ENCODE results near the gene RNF207. TPM values are rescaled to one million over a fixed set of nuclear protein-coding genes. Genes with fewer than 3 reads are reported as not detected.

RNF207 gene
- total and polyA plus RNA-seq, 2 donors (not counting 3 experiments of a cell fraction or from before 2014, with no cell fraction given) = 3.2 to 8.2 TPM

DNA sequence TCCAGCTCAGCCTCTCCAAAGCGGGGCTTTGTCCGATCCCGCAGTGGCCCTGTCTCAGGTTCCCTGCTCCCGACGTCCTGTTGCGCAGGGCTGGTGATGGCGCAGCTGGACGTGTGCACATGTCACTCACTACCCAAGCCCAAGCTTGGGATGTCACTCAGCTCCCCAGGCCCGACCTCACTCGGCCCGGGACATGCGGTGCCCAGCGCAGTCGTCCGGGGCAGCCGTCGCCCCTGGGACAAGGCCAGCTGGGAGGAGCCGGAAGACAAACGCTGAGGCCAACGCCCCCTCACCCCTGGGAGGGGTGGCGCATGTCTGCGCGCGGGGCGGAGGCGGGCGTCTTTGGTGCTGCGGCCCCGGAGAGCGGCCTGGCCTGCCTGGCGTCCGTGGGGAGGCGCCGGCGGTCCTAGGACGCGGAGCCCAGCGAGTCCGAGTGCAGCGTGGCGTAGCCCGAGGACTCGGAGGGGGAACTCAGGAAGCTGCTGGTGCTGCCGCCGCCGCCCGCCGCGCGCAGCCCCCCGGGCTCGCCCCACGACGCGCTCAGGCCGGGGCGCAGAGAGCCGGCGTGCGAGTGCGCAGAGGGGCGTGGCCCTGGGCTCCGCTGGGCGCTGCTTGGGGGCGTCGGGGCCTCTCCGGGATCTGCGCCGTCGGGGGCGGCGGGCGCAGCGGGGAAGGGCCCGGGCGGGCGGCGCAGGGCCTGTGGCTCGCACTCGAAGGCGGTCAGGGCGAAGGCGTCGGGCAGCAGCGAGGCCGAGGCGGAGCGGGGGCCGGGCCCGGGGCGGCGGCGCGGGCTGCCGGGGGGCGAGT, 43.2 kb downstream of the RNF207 start:
- Histone ChIP-seq H3K9me3 (replicated peaks; ENCODE audit: control insufficient read depth, insufficient read depth, low read length) (no peaks in the 10 kb centered on the region), H3K4me2 (ENCODE audit: insufficient read depth, low read length) (no peak overlapping the region), H3K27me3 (ENCODE audit: control insufficient read depth in 2 of 2, insufficient read depth in 2 of 2, low read length in 2 of 2) (peaks cover 9 to 17% of the 10 kb centered on the region in 2 experiments), H3K4me1 (ENCODE audit: control insufficient read depth, extremely low read depth, insufficient read depth, low read length) (peaks cover 5% of the 10 kb centered on the region), H3K9me1 (replicated peaks; ENCODE audit: control insufficient read depth, extremely low read depth, insufficient read depth, low read length) (no peaks in the 10 kb centered on the region), H3K36me3 (ENCODE audit: control insufficient read depth in 2 of 2, extremely low read depth in 1 of 2, insufficient read depth in 2 of 2, low read length in 2 of 2) (no peaks in the 10 kb centered on the region), H3K9ac (replicated peaks; ENCODE audit: extremely low read depth, insufficient read depth, low read length) (no peak overlapping the region), H3K4me3 (replicated peaks in 1 of 3; ENCODE audit: insufficient read depth in 1 of 3, low read depth in 1 of 3, low read length in 3 of 3) (no peak overlapping the region), H3K79me2 (ENCODE audit: control insufficient read depth, insufficient read depth, low read length) (no peaks in the 10 kb centered on the region), H4K20me1 (replicated peaks; ENCODE audit: control insufficient read depth, extremely low read depth, insufficient read depth, low read length) (no peaks in the 10 kb centered on the region), H2AFZ (ENCODE audit: low read depth, low read length) (no peak overlapping the region), H3K27ac (ENCODE audit: insufficient read depth, low read depth, low read length) (no peak overlapping the region)
- CTCF ChIA-PET = interaction anchor here (1.2 to 7.8 kb wide), 6 partner anchors 10 to 189 kb away, joined by 3 to 208 read pairs (median 13); no protein-coding TSS in a partner anchor
- BruUV-seq (replicated peaks) = no TSS peak
- POLR2A ChIA-PET = no interaction called here
- DNase-seq (ENCODE audit: low read depth, low spot score) (no peak), FAIRE-seq (no peak)
- dilution Hi-C loops (cut with MboI; ENCODE audit: extremely low pct_ligation_motif_present, low sequenced_read_pairs) (no loop called here), intact Hi-C loops (cut with micrococcal nuclease) (no loop called here)
- TF ChIP-seq, protein P1, sequence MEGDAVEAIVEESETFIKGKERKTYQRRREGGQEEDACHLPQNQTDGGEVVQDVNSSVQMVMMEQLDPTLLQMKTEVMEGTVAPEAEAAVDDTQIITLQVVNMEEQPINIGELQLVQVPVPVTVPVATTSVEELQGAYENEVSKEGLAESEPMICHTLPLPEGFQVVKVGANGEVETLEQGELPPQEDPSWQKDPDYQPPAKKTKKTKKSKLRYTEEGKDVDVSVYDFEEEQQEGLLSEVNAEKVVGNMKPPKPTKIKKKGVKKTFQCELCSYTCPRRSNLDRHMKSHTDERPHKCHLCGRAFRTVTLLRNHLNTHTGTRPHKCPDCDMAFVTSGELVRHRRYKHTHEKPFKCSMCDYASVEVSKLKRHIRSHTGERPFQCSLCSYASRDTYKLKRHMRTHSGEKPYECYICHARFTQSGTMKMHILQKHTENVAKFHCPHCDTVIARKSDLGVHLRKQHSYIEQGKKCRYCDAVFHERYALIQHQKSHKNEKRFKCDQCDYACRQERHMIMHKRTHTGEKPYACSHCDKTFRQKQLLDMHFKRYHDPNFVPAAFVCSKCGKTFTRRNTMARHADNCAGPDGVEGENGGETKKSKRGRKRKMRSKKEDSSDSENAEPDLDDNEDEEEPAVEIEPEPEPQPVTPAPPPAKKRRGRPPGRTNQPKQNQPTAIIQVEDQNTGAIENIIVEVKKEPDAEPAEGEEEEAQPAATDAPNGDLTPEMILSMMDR (IDR thresholded peaks at IDR 0.05; ENCODE audit: extremely low read depth in 1 of 2, insufficient read depth in 1 of 2, low read depth in 1 of 2, low read length in 2 of 2) = no peak
- TF ChIP-seq JUN (IDR thresholded peaks at IDR 0.05; ENCODE audit: borderline replicate concordance, insufficient read depth, insufficient read length, low read depth) (no peak), EZH2 (IDR thresholded peaks at IDR 0.05; ENCODE audit: borderline replicate concordance, low read depth, low read length, severe bottlenecking) (no peak), FOS (IDR thresholded peaks at IDR 0.05; ENCODE audit: borderline replicate concordance, insufficient read depth, low read length) (no peak)
- TF ChIP-seq, protein P2, sequence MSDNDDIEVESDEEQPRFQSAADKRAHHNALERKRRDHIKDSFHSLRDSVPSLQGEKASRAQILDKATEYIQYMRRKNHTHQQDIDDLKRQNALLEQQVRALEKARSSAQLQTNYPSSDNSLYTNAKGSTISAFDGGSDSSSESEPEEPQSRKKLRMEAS (IDR thresholded peaks at IDR 0.05; ENCODE audit: insufficient read depth, insufficient read length) = no peak

Measured in endothelial cell of umbilical vein (primary cell).